ENCODE results near the gene ZNF24.

Gene ZNF24

GRCh38 chr18:35306588-35307250 lies 37.5 kb downstream of the ZNF24 start:
- in situ Hi-C loops (cut with MboI; ENCODE audit: low sequenced_read_pairs) = no loop called here

DNA sequence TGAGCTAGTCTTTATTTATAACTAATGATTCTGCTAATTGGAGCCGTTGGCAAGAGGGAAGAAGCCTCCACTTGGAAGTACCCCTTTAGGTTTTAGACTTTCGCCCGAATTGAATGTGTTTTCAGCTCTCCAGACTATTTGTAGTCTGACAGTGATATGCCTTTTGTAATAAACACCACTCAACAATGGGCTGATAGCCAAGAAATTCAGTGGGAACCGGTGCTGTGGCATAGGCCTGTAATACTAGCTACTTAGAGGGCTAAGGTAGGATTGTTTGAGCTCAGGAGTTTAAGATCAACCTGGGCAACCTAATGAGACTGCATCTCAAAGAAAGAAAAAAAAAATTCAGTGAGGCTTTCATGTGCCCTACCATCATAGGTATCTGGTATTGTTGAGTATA lies 40.6 kb downstream of the ZNF24 start:
- in situ Hi-C loops (cut with MboI; ENCODE audit: low sequenced_read_pairs) = no loop called here

DNA sequence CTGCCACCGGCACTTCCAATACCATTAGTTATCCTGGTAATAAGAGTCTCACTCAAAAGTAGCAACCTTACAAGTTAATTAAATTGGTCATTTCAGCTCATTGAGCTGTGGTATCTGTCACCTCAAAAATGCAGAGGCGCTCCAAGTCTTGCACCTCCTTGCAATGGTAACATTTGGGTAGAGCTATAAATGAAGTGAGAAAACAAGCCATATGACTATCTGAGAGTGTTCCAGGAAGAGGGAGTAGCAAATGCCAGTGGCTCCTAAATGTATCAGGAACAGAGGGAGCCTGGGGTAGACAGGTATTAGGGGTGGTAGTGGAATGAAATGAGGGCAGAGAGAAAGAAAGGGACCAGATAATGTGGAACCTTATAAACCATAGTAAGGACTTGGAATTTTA lies 48.2 kb downstream of the ZNF24 start:
- in situ Hi-C loops (cut with MboI; ENCODE audit: low sequenced_read_pairs) = no loop called here

DNA sequence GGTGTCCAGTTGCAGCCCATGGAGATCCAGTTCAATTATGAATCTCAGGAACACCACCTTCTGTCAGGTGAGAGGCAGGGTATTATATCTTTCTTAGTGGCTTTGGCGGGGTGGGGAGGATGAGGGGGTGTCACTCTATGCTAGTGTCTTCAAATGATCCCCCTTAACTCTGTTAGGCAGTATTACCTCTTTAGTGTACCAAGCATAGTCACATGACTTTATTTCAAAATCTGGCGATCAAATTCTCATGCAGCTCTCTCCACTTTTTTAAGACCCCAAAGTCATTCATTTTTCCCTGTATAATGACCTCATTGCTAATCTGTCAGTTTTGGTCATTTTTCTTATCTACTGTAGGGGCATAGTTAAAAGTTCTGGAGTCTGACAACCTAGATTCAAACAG lies 53.1 kb downstream of the ZNF24 start:
- in situ Hi-C loops (cut with MboI; ENCODE audit: low sequenced_read_pairs) = no loop called here

DNA sequence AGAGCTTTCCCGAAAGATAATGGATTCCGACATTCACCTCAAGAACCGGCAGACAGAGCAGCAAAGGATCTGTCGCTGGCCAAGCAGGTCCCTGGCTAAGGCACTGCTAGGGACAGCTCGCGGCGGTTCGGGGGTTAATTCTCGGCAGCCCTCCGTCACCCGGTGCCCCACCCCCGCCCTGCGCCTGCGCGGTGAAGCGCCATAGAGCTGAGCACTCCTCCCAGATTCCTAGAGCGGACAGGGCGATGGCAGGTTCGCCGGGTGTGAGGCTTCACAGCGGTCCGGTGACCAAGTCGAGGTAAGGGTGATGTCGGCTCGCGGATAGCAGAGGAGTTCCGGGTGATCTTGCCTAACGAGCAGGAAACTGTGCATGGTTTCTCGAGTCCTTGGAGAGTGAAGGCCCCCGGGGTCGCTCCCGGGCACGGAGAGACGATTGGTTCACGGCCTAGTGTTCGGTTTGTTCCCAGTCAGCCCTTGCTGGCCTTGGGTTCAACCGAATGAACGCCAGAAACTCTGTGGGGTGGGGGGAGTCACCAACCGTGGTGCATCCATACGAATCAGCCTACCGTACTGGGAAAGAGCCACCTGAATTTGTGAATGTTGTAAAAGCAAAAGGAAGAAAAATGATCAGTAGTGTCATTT lies 54.0 kb downstream of the ZNF24 start, which contains the start of gene ZSCAN30:
ZSCAN30 (minus strand) TSS at position 136 of the 642 bp plus-strand sequence. CDS start 25,877 bp downstream, outside the sequence.
- in situ Hi-C loops (cut with MboI; ENCODE audit: low sequenced_read_pairs) = no loop called here

- in situ Hi-C loops (cut with MboI; ENCODE audit: low sequenced_read_pairs) = no loop called here
Measured at GRCh38 chr18:35289727-35290093, 54.5 kb downstream of the ZNF24 start.

DNA sequence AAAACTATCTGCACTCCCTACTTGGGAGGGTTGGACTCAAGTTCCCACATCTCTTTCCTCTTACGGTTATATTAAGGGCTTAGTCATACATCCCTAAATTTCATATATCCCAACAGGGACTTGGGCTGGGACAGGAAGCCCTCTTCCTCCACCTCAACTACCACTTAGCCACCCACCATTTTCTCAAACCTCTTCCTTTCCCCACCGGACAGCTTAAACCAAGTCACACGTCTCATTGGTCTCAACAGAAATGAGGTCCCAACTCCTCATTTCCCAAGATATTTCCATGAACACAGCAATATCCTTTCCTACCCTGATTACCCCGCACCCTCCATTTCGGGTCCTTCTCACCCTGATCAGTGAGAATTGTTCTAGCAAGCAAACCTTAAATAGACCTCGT lies 54.9 kb downstream of the ZNF24 start:
- in situ Hi-C loops (cut with MboI; ENCODE audit: low sequenced_read_pairs) = no loop called here

DNA sequence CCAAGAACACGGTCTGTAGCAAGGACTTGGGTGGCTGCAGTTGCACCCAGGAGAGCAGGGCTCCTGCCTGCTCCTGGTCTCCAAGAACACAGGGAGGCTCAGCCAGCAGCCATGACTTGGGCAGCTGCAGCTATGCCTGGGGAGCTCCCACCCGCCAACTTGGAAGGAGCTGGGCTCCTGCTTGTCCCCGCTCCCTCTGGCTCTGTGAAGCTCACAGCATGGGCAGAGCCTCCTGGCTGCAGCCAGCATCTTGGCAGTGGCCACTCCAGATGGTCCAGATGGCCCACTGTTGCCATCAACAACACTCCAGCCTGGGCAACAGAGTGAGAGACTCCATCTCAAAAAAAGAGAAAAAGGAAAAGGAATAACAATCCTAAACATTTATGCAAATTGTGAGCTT lies 59.4 kb downstream of the ZNF24 start:
- in situ Hi-C loops (cut with MboI; ENCODE audit: low sequenced_read_pairs) = no loop called here

DNA sequence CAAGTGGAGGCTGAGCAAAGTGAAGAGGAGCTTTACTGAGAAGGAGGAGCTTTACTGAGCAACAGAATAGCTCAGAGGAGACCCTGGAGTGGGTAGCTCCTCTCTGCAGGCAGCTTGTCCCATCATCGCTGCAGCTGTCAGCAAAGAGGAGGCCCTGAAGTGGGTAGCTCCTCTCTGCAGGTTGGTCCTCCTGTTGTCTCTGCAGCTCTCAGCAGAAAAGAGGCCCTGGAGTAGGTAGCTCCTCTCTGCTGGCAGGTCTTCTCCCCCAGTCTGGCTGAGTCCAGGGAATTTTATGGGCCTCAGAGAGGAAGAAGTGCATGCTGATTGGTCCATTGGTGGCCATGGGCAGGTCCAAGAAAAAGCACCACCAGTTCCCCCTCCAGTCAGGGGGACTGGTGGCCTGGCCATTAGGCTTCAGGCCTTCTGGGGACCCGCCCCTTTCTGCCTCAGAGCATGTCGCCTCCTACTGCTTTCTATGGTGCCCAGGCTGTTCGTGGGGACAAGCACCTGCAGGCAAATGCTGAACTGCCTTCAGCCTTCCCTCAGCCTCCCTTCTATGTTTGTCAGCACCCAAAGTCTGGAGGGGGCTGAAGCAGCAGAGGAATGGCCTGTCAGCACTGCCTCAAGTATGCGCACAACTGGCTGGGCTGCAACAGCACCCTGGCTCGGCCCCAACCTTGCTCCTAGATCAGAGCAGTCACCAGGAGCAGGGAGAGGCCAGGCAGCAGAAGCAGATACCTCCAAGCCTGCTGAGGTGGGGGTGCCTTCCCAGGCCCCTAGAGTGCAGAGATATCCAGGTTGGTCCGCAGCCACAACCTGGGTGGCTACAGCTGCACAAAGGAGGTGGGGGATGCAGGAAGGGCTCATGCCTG lies 60.1 kb downstream of the ZNF24 start:
- in situ Hi-C loops (cut with MboI; ENCODE audit: low sequenced_read_pairs) = no loop called here

DNA sequence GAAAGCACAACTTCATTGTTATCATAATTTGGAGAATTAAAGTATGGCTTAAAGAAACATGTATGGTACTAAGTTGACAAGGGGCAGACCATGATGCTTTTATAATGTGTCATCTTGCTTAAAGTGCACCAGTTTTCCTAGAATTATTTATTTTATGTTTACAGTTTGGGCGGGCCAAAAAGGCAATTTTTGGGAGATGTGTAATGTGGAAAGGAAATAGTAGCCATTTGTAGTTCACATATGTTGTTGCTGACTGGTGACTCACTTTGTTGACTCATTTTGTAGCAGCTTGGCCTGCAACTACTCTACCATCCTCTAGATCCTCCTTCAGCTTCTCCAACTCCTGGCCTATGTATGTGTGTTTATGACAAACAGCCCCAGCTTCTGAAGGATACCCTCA lies 61.9 kb downstream of the ZNF24 start:
- in situ Hi-C loops (cut with MboI; ENCODE audit: low sequenced_read_pairs) = no loop called here

Measured in HL-60/S4 (cell line).